Sciatic nerve (tissue), 2 donors: ENCODE measurements around the gene CACNA2D3. TPM values are rescaled to one million over a fixed set of nuclear protein-coding genes. Genes with fewer than 3 reads are reported as not detected.

Source experiments
- ATAC-seq: fragments of 200-7000 bp; cut with Tn5 transposase; one replicate; pipeline ENCODE4 v1.9.1; 2020; ENCODE audit warnings: mild to moderate bottlenecking, moderate library complexity
- DNase-seq: peaks from one replicate; pipeline ENCODE4 v3.0.0-alpha.2; 2020; ENCODE audit warnings: low spot score
- intact Hi-C: fragments of 100-400 bp; cut with DNase I; formaldehyde crosslinking; loops from one replicate; pipeline ENCODE4 v1.14.2; 2022
- total RNA-seq: library from RNA; stranded (reverse); fragmentation: NEBNext Ultra II Directional; extraction: Animal tissue kit (Norgen Biotek cat#: 25700); gene quantifications from one replicate; pipeline ENCODE4 v1.2.1, GENCODE V29; 2021
- donor health status: DM: no; HTN: no; CAD: no.
- donor health status: DM: no; HTN: no; CAD: no.

Gene CACNA2D3
- total RNA-seq, 1 donor from 2014 or later: 6.9 TPM

DNA sequence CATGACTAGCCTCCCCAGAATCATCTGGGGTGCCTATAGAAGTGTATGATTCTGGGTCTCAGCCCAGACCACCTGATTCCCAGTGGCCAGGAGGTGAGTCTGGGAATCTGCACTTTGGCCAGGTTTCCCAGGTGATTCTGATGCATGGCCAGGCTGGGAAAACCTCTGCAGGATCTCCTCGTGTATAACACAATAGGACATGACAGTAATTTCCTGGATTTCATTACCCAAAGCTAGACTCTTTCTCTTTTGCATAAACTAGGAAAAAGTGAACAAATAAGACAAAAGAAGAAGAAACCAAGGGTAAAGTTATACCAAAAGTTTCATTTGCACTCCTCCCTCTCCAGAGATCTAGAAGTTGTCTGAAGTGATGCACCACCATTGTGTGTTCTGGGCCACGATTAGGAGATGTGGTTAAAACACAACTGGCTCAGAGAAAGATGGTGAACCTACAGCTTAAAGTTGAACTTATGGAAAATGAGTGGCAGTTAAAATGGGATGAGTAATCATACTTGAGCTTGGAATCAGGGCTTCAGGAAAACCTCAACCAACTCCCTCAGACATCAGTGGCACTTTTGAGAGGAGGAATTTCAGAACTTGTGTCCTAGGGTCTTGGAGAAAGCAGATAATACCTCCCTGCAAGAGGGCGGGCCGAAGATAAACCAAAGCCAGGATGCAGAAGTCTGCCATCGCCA is 914.7 kb downstream of the CACNA2D3 start:
- no peak for DNase-seq
- intact Hi-C loops: no loop called here
- ATAC-seq: no peak

DNA sequence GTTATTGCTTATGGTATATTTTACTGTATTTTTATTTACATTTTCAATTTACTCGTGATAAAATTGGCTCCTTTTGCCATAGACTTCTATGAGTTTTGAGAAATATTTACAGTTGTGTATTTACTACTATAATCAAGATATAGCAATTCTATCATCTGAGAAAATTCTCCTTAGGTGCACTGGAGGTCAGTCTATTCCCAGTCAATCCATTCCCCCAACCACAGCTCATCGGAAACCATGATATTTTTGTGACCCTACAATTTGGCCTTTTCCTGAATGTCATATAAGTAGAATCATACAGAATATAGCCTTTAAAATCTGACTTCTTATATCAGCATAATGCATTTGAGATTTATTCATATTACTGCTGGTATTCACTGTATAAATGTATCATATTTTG is 920.2 kb downstream of the CACNA2D3 start:
- intact Hi-C loops: no loop called here
- DNase-seq (no peak), ATAC-seq (no peak)

- ATAC-seq (no peak), DNase-seq (no peak)
- intact Hi-C loops: no loop called here
Observed at GRCh38 chr3:55044486-55044885, 922.1 kb downstream of the CACNA2D3 start.

DNA sequence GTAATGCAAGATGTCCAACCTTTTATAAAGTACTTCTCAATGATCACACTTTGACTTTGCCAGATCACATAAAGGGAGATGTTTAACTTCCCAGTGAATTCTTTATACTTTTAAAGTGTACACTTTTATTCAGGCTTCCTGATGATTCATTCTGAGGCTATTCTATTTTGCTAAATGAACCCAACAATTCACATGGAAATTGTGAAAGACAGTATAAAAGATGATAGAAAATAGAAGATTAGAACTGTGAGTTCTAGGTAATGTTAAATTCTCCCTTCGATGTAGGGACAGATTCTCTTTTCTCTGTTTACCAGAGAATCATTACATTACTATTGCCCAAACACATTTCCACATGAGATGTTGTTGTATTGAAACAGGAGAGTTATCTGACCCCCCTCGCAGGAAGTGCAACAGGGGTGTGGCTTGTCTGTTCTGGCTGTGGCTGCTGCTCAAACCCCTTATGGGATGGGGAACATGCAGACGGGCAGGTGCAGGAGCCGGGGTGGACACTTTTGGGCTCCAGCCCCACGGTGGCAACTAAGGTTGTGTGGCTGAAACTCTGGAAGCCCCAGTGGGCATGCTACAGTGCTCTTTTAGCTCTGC is 936.8 kb downstream of the CACNA2D3 start:
- intact Hi-C loops: no loop called here
- no peak for ATAC-seq
- DNase-seq: no peak

DNA sequence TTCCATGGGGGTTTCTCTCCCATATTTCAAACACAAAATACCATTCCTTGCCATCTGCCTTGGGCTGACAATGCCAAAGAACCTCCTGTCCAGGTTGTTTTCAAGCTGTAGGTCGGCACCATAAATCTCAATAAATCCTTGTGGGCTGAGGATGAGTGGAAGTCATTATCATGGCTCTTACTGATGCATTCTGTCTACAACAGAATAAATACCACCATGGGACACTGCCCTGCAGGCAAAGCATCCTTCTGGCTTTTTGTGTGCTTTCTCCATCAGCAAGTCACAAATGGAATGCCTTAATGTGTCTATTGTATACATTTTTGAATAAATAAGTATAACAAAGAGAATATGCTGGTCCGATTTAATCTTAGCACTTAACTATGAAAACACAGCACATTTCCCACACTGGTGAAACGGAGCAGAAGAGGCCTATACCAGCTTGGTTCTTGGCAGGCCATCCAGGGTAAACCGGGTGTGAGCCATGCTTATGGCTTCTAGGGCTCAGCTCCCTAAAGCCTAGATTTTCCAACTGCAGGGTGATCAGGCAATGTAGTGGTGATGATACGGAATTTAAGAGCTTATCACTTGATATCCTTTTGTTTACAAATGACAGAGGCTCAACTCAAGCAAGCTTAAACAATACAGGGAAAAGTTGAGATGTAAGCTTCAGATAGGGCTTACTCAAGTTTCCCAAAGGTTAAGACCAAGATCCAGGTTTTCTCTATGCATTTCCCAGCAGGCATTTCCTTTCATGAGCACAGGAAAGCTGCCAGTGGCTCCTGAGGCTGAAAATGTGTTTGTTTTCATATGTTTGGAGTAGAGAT is 938.8 kb downstream of the CACNA2D3 start:
- DNase-seq (no peak), ATAC-seq (no peak)
- intact Hi-C loops: no loop called here

DNA sequence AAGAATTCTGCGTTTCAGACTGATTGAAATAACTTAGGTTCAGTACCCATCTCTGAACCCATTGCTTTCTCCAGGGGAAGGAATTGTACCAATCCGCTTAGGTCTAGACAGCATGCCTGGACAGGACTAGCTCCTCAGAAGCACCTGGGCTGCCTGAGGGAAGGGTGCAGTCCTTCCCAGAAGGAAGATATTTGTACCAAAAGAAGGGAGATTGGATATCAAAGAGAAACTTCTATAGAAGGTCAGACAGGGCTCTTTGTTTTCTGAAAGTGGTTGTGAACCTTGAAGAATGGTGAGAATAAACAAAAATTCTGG is 939.3 kb downstream of the CACNA2D3 start:
- DNase-seq: no peak
- intact Hi-C loops: no loop called here
- ATAC-seq: no peak

GRCh38 chr3:55064164-55064563 is 941.8 kb downstream of the CACNA2D3 start:
- intact Hi-C loops: no loop called here
- DNase-seq (no peak), ATAC-seq (no peak)

- ATAC-seq (no peak), DNase-seq (no peak)
- intact Hi-C loops: no loop called here
Observed at GRCh38 chr3:55065331-55065730, 943.0 kb downstream of the CACNA2D3 start.

DNA sequence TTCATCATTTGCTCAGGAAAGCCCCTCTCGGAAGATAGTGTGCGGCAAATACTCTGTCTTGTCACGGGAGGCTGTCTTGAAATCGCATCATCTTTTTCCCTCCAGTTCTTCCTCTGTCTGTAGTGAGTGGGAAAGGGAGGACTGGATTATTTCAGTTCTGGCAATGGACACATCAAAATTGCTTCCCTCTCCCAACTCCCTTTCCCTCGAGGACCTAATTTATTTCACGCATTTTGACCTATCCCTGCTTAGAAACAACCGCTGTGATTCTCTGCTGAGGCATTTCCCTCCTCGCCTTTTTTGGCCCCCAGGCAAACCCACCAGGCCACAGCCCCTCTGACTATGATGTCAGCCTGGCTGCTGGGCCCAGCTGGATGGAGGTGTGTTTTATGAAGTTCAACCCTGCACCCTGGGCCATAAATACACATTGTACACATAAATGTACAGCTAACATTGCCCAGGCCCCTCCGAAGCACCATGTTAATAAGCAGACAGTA is 944.2 kb downstream of the CACNA2D3 start:
- no peak for DNase-seq
- ATAC-seq: no peak
- intact Hi-C loops: no loop called here

DNA sequence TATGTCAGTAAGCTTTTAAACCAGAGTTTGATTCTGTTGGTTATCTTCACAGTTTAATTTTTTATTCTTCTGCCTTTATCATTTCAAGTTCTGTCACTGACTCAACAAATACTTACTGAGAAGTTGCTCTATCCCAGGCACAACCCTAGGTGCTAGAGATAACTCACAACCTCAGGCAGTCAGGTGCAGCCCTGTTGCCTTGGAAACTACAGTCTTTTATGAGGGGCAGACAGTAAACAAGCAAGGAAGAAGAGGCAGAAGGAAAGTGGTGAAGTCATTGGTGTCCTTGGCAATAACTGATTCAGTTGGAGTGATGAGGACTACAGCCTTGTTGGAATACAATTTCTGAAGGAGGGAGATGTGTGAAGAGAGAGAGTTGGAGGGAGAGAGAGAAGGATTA is 947.6 kb downstream of the CACNA2D3 start:
- no peak for DNase-seq
- intact Hi-C loops: no loop called here
- no peak for ATAC-seq

GRCh38 chr3:55074796-55075195 is 952.4 kb downstream of the CACNA2D3 start:
- no peak for DNase-seq
- ATAC-seq: peak; percentile 26
- intact Hi-C loops: no loop called here

DNA sequence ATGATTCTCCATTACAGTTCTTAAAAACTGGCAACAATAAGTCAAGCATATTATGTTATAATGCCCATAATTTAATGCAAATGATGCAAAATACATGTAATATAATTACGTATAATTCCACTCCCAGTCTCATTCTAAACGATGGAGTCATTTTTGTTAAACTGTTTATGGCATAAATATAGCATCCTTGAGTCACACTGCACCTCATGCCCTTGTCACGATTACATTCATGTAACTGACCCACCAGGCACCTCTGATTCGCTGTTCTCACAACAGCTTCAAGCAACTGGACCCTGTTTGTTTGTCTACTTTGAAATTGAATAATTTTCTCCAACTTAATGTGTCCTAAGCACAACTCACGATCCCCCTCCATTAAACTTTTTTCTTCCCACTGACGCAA is 953.5 kb downstream of the CACNA2D3 start:
- no peak for ATAC-seq
- intact Hi-C loops: no loop called here
- DNase-seq: no peak

GRCh38 chr3:55077726-55078125 is 955.4 kb downstream of the CACNA2D3 start:
- ATAC-seq (no peak), DNase-seq (no peak)
- intact Hi-C loops: no loop called here

DNA sequence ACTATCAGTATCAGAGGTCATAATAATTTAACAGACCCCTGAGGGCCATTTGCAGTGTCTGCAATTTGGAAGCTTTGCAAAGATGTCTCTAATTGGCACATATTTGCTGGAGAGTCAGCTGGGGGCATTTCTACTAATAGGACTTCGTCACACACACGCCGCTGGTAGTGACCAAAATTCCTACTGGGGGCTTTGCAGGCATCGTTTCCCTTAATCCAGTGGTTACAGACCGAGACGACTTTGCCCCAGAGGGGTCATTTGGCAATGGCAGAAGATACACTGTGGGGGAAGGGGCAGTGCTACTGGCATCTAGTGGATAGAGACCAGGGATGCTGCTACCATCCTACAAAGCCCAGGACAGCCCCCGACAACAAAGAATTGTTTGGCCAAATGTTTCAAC is 956.5 kb downstream of the CACNA2D3 start:
- DNase-seq (no peak), ATAC-seq (no peak)
- intact Hi-C loops: no loop called here

DNA sequence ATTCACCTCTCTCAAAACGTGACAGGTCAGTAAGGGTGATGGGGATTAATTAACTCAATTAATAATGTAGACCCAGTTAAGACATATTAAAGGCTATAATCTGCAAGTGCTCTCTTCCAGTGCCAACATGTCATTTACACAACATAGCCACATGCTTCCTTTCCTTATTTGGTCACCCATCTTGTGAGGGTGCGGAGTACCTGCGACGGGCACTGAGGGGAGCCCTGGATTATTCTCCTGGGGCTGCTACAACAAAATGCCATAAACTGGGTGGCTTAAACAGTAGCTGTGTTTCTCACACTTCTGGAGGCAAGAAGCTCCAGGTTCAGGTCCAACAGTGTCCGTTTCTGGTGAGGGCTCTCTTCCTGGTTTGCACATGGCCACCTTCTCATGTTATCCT is 962.9 kb downstream of the CACNA2D3 start:
- intact Hi-C loops: no loop called here
- no peak for ATAC-seq
- DNase-seq: no peak

GRCh38 chr3:55089211-55089610 is 966.9 kb downstream of the CACNA2D3 start:
- no peak for ATAC-seq
- intact Hi-C loops: no loop called here
- DNase-seq: no peak

DNA sequence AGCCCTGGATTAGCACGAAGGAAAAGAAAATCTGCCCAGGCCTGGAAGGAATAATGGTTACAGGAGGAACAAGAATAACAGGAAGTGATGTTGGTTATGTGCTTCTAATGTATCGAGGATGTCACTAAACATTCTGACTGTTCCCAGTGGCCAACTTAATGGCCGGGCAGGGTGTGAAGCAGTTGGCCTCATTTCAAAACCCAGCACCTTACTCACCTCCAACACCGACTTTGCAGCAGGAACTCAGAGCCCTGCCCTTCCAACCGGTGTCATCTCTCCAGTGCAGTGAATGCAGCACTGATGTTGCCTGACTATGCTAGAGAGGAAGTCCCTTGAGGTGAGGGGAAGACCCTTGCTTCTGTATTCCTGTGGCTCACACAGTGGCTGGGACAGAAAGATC is 967.9 kb downstream of the CACNA2D3 start:
- no peak for ATAC-seq
- DNase-seq: no peak
- intact Hi-C loops: no loop called here

GRCh38 chr3:55090746-55091145 is 968.4 kb downstream of the CACNA2D3 start:
- no peak for DNase-seq
- intact Hi-C loops: no loop called here
- ATAC-seq: no peak

- ATAC-seq: no peak
- intact Hi-C loops: no loop called here
- DNase-seq: no peak
Observed at GRCh38 chr3:55091381-55092225, 969.3 kb downstream of the CACNA2D3 start.
